Heart right ventricle (tissue), 16 donors: ENCODE data around the gene CALU. TPM values are rescaled to one million over a fixed set of nuclear protein-coding genes. Genes with fewer than 3 reads are reported as not detected.

ENCODE experiments used
- ATAC-seq, 8 donors: fragments of 200-7000 bp; cut with Tn5 transposase; one replicate each; pipeline ENCODE4 v1.9.1; 2020; ENCODE audit warnings: mild to moderate bottlenecking in 8 of 8, moderate library complexity in 8 of 8, moderate number of reproducible peaks in 1 of 8
- DNase-seq, 2 donors: peaks; one replicate each; pipeline ENCODE4 v3.0.0-alpha.2; 2020
- H3K27ac ChIP-seq, 10 donors: fragments of 200-600 bp; sonication (generic) in 2 of 10; one replicate each; pipeline versions ENCODE4 v1.5.0 to v1.8.0; 2020 to 2022; ENCODE audit warnings: mild to moderate bottlenecking in 3 of 10
- H3K27me3 ChIP-seq, 7 donors: fragments of 200-600 bp; one replicate each; pipeline ENCODE4 v1.8.0; 2021 to 2022; ENCODE audit warnings: mild to moderate bottlenecking in 2 of 7
- H3K36me3 ChIP-seq, 9 donors: fragments of 200-600 bp; sonication (generic) in 1 of 9; one replicate each; pipeline versions ENCODE4 v1.5.0 to v1.8.0; 2020 to 2022; ENCODE audit warnings: mild to moderate bottlenecking in 2 of 9
- H3K4me1 ChIP-seq, 9 donors: fragments of 200-600 bp; sonication (generic) in 1 of 9; one replicate each; pipeline versions ENCODE4 v1.5.0 to v1.8.0; 2020 to 2022; ENCODE audit warnings: mild to moderate bottlenecking in 4 of 9
- H3K4me3 ChIP-seq, 10 donors: fragments of 200-600 bp; sonication (generic) in 2 of 10; one replicate each; pipeline versions ENCODE4 v1.5.0 to v1.8.0; 2020 to 2022; ENCODE audit warnings: mild to moderate bottlenecking in 7 of 10, moderate library complexity in 2 of 10
- H3K9me3 ChIP-seq, 11 donors: fragments of 200-600 bp in 10 of 11; sonication (generic) in 2 of 11; one replicate each; pipeline versions ENCODE4 v1.5.0 to v1.8.0; 2013 to 2022; ENCODE audit warnings: mild to moderate bottlenecking in 2 of 11, control low read depth in 1 of 11, moderate library complexity in 1 of 11
- WGBS, 2 donors: extraction: QIAGEN DNeasy Blood & Tissue Kit; methylation state at CpG; one replicate each; pipeline ENCODE4 v1.1.7; 2013; ENCODE audit warnings: inconsistent platforms in 1 of 2; 5-methylcytosine and 5-hydroxymethylcytosine counted together
- intact Hi-C, 10 donors: fragments of 100-400 bp; cut with DNase I; formaldehyde crosslinking; loops; one replicate each; pipeline versions ENCODE4 v1.11.1 to v1.14.2; 2022
- polyA plus RNA-seq, 2 donors: library from polyadenylated mRNA; stranded (reverse); fragments of 200-250 nt; gene quantifications; one replicate each; pipeline ENCODE4 v1.2.3, GENCODE V29; 2013
- total RNA-seq, 10 donors: library from RNA; stranded (reverse); fragmentation: NEBNext Ultra II Directional in 3 of 10; extraction: Animal tissue kit (Norgen Biotek cat#: 25700) in 3 of 10; gene quantifications; one replicate each; pipeline versions ENCODE4 v1.2.1 to v1.2.4, GENCODE V29; 2021 to 2023
- TF ChIP-seq, protein P1 (sequence below), 9 donors: fragments of 200-600 bp; sonication (generic) in 2 of 9; IDR thresholded peaks; one replicate each; pipeline versions ENCODE4 v1.5.0 to v1.8.0; 2021 to 2022; ENCODE audit warnings: antibody characterized with exemption in 9 of 9, mild to moderate bottlenecking in 5 of 9, moderate library complexity in 1 of 9
- donor health status: Arrhythmogenic right ventricular cardiomyopathy.
- donor health status: ischemic (EF 13 %, LVEDD 7.1; RV severe dilation, severe dysfunction).
- donor health status: healthy with polysubstance abuse.
- donor health status: DM: no; HTN: yes; CAD: no.
- donor health status: DM: no; HTN: no; CAD: no.
- donor health status: ischemic (EF 25% LVEDD 6.9; RV normal size, moderate dysfunction).
- donor health status: ischemic (EF 25% LVEDD 5.7; RV mildly dilated, moderate dysfunction).
- donor health status: healthy.
- donor health status: DM: yes; HTN: yes; CAD: no.
- donor health status: Ischemic cardiomyopathy.
- donor health status: ischemic (EF 35%, LVEDD 5.7; RV mildly dilated, moderate dysfunction).
- donor health status: nonischemic (EF 11% LVEDD 7.7; RV severe dilation, severe dysfunction).
- donor health status: DM: yes; HTN: yes; CAD: no.
- donor health status: PGD.
- donor health status: ischemic (EF 29% LVEDD 5.4; RV normal size, mild dysfunction).
- donor health status: nonischemic (EF 23%, LVEDD 6.1; RV moderate dilation, normal function).

Gene CALU
- total and polyA plus RNA-seq, 12 donors, result 39.9 to 333 (median 249) TPM

DNA sequence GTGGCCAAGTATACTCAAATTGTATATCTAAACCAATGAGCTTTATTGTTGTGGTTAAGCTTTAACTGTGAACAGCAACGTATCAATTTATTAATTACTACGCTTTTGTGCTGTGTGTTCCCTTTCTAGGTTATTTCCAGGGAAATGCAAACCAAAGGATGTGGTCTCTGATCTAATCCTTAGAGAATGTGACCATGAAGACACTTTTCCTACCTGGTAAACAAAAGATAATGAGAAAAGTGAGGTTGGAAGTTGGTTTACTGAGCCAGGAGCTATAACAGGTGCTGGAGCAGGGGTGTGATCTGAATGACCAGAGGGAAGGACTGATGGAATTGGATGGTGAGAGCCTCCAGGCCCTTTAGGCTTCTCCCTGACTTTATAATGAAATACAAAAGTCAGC is 25.4 kb upstream of the CALU start:
- DNase-seq (no peak), ATAC-seq (no peak)
- WGBS, 2 donors, result 82 to 93% methylated on average over 2 of the region's 2 CpGs
- TF ChIP-seq, protein P1, sequence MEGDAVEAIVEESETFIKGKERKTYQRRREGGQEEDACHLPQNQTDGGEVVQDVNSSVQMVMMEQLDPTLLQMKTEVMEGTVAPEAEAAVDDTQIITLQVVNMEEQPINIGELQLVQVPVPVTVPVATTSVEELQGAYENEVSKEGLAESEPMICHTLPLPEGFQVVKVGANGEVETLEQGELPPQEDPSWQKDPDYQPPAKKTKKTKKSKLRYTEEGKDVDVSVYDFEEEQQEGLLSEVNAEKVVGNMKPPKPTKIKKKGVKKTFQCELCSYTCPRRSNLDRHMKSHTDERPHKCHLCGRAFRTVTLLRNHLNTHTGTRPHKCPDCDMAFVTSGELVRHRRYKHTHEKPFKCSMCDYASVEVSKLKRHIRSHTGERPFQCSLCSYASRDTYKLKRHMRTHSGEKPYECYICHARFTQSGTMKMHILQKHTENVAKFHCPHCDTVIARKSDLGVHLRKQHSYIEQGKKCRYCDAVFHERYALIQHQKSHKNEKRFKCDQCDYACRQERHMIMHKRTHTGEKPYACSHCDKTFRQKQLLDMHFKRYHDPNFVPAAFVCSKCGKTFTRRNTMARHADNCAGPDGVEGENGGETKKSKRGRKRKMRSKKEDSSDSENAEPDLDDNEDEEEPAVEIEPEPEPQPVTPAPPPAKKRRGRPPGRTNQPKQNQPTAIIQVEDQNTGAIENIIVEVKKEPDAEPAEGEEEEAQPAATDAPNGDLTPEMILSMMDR (IDR thresholded peaks at IDR 0.05), result no peak
- Histone ChIP-seq H3K27me3 (no peaks in the 10 kb centered on the region), H3K36me3 (no peaks in the 10 kb centered on the region), H3K4me3 (no peak overlapping the region), H3K4me1 (peaks cover 0 to 8% (median 0%) of the 10 kb centered on the region in 9 donors), H3K27ac (no peak overlapping the region), H3K9me3 (peaks cover 0 to 6% (median 0%) of the 10 kb centered on the region in 11 donors)
- intact Hi-C loops, result no loop called here

DNA sequence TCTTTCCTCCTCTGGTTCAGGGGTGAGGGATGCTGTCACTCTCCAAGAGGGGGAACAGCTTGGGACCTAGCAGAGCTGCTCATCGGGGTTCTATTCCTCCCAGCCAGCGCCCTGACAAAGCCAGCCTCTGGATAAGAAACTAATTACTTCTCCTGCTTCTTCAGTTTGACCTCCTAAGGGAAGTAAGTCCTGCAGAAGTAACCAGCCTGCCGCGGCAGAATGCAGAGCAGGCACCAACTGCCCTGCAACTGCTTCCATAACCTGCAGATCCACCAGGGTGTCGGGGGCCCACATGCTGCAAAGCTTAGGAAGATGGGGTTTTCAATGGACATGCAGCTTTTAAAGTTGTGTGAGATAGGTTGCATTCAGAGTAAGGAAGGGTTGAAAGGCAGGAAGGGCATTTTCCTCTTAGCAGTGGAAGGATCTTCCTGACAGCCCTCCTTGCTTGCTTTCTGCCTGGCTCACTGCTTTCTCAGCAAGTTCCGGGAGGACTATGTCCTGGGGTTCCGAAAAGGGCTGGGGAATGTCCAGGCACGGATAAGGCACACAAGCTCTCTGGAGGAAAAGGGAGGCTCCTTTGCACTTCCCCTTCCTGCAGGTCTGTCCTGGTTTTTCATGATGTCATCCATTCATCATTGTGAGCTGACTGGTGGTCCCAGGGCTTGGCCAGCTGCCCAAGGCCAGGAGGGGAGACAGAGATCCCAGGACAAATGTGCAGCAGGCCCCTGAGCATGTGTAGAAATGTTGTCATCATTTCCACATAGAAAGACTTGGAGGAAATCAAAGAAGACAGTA is 24.3 kb upstream of the CALU start:
- intact Hi-C loops, result no loop called here
- H3K4me1 ChIP-seq, result peaks cover 0 to 8% (median 0%) of the 10 kb centered on the region in 9 donors
- no peaks in the 10 kb centered on the region for H3K27me3 ChIP-seq
- DNase-seq (no peak), ATAC-seq (peak in 5 of 8 donors; percentile 33 to 88 (median 57))
- H3K9me3 ChIP-seq, result peaks cover 0 to 6% (median 0%) of the 10 kb centered on the region in 11 donors
- no peak overlapping the region for H3K4me3 ChIP-seq
- no peaks in the 10 kb centered on the region for H3K36me3 ChIP-seq
- TF ChIP-seq, protein P1 (IDR thresholded peaks at IDR 0.05), result no peak
- 55 to 61% methylated on average over 8 of the region's 8 CpGs for WGBS, 2 donors
- H3K27ac ChIP-seq, result no peak overlapping the region

DNA sequence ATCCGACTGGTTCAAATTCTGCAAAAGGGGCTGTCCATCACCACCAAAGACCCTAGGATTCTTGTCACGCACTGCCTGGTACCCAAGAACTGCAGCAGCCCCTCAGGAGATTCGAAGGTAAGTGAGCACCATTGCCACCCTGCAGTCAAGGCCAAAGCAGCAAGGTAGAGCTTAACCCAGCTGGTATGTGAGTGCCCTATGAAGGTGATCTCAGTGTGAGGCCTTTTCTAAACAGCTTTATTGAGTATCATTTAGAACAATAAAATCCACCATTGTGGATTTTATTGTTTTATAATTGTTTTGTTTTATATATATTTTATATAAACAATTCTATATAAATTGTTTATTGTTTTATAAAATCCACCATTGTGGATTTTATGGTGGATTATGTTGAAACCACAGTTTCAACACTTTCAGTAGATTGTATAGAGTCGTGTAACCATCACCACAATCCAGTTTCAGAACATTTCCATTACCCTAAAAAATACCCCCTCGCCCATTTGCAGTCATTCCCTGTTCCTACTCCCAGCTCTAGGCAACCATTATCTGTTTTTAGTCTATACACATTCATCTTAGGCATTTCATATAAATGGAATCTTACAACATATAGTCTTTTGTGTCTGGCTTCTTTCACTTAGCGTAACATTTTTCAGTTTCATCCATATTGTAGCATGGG is 20.1 kb upstream of the CALU start:
- ATAC-seq (no peak), DNase-seq (no peak)
- TF ChIP-seq, protein P1 (IDR thresholded peaks at IDR 0.05), result no peak
- Histone ChIP-seq H3K27ac (no peak overlapping the region), H3K36me3 (no peaks in the 10 kb centered on the region), H3K4me1 (peaks cover 0 to 8% (median 0%) of the 10 kb centered on the region in 9 donors), H3K27me3 (peaks cover 0 to 2% (median 0%) of the 10 kb centered on the region in 7 donors), H3K4me3 (no peak overlapping the region), H3K9me3 (no peaks in the 10 kb centered on the region)
- WGBS, 2 donors, result 92 to 94% methylated on average over 6 of the region's 6 CpGs
- intact Hi-C loops, result no loop called here

DNA sequence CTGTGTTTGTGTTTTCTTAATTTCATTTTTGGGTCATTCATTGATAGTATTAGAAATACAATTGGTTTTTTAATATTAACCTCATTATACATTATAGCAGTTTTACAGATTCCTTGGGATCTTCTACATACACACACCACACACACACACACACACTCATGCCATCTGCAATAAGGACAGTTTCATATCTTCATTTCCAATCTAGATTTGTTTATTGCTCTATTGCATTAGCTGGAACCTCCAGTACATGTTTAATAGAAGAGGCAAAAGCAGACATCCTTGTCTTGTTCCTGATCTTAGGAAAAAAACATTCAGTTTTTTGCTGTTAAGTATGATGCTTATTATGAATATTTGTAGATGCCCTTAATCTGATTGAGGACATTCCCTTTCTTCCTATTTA is 17.8 kb upstream of the CALU start:
- DNase-seq (no peak), ATAC-seq (no peak)
- H3K9me3 ChIP-seq, result no peaks in the 10 kb centered on the region
- H3K4me1 ChIP-seq, result no peaks in the 10 kb centered on the region
- no peak overlapping the region for H3K4me3 ChIP-seq
- no peaks in the 10 kb centered on the region for H3K36me3 ChIP-seq
- TF ChIP-seq, protein P1 (IDR thresholded peaks at IDR 0.05), result no peak
- H3K27me3 ChIP-seq, result peaks cover 0 to 2% (median 0%) of the 10 kb centered on the region in 7 donors
- no peak overlapping the region for H3K27ac ChIP-seq
- intact Hi-C loops, result no loop called here
